HG03159 (cell line): Measurements from ENCODE around the gene PITPNM3.
"Not testable (repeated sequence)": the region's sequence is repeated elsewhere in the genome, so short reads cannot be mapped to it uniquely, and the experiment has no call there.

Source experiments
- ATAC-seq: cut with Tn5 transposase; IDR thresholded peaks from one replicate; pipeline ENCODE4 v1.9.1; 2021; ENCODE audit warnings: mild to moderate bottlenecking, moderate library complexity; ENCODE audit not compliant: unreplicated experiment

Gene PITPNM3

DNA sequence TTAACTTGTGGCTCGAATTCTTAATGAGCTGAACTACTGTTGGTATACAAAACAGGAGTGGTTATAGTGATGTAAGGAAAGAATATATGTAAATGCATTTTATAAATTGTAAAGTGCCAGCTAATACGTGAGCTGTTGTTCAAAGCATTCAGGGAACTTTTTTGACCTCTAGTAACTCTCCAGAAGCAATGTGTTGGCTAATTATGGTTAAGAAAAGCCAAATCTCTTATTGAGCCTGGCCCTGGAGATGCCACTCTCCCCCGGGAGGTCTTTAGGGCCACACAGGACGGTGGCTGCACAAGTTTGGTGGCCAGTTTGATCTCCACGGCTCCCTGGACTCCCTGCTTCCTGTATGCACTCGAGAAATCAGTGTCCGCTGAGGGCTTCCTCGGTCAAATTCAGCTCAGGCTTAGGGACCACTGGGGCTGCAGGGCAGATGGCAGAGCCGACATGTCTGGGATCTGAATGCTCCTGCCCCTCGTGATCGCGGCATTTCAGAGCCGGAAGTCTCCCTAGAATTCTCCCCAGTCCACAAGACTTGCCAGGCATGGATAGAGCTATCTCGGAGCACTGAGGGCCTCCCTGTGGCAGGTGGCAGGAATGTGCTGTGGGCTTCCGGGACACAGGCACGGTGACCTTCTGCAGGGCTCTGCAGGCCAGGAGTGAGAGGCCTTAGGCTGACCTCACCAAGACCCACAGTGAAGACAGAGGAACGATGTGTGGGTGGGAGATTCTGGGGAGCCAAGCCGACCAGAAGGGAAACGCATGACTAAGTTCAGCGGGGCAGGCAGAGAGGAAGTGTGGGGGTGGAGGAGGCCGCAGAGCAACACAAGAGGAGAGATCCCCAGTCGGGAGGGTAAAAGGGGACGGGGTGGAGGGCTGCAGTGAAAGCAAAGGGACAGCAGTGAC is 18.6 kb upstream of the PITPNM3 start:
- ATAC-seq: no peak

DNA sequence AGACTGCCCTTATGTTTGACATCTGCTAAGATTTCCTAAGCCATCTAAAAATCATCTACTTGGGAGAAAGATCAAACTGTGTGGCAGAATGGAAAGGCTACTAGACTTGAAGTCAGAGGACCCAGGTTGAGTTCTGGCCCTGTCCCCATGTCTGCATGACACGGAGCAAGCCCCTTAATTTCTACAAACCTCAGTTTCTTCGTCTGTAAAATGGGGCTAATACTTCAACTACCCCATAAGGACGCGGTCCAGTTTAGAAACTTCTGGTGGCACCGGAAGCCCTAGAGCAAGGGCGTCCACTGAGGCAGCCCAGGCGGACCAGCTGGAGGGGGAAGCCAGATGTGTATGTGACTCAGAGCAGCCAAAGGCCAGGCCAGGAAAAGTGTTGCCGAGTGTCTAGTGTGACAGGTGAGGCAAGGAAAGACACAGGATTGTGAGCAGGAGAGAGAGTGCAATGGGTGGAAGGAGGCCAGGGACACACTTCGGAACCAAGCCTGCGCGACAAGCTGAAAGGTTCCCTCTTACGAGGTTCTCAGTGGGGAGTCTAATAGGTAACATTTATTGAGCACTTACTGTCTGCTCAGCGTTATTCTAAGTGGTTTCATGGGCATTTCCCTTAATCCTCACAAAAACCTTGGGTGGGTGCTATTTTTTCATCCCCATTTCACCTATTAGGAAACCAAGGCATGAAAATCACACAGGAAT is 17.8 kb upstream of the PITPNM3 start:
- ATAC-seq: no peak

- not testable (repeated sequence) for ATAC-seq
Measured at GRCh38 chr17:6573495-6573894, 17.1 kb upstream of the PITPNM3 start.

DNA sequence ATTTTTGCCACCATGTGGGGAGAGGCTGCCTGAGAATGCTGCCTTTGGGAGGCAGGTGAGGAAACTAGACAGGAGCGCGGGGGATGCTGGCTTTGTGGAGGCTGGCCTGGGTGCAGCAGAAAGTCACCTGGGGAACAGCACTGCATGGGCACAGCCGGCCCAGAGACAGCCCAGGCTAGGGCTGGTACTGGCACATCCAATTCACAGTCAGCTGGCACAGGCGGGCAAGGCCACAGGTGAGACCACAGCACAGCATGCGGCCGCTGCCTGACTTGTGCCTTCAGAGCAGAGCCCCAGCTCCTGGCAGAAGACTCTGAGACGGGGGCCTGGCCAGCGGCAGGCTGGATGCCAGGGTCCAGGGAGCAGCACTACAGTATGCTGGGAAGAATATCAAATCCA is 16.6 kb upstream of the PITPNM3 start:
- no peak for ATAC-seq

DNA sequence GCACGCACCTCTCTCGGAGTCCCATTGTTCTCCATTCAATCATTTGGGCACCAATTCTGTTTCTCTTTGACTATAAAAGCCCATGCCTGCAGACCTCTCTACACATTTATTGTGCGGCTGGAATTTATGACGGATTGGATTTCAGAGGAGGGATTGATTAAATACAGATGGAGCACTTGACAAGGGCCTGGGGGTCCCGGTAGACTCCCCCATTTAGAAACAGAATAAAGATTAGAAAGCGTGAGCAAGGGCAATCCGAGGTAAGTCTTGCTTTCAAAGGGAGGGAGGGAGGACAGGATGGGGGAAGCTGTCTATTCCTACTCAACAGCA is 15.1 kb upstream of the PITPNM3 start:
- no peak for ATAC-seq

DNA sequence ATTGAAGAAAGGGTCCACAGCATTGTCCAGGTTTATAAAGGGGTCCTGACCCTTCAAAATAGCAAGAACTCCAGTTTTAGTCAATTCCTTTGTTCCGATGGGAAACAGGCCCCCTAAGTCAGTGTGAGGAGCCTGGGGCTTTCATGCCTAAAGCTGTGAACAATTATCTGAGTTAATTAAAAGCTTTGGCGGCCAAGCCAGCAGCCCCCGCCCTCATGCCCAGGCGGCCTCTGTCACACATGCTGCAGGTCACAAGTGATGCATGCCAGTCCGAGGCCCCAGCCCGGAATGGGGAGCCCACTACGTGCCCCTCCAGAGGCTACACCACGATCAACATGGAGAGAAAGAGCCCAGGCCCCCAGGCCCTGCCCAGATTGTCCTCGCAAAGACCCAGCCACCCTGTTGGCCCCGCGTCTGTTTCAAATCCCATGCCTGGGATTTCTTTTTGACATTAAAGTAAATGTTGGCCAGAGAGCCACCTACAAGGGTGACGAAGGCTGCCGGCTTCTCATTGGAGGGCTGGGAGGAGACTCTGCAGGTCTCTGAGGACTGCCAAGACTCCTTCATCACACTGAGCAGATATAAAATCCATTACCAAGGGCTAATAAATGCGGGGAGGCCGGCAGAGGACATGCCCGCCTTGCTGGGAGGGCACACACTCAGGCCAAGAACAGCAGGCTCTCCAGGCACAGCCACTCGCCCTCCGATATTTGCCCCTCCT is 14.5 kb upstream of the PITPNM3 start:
- no peak for ATAC-seq

DNA sequence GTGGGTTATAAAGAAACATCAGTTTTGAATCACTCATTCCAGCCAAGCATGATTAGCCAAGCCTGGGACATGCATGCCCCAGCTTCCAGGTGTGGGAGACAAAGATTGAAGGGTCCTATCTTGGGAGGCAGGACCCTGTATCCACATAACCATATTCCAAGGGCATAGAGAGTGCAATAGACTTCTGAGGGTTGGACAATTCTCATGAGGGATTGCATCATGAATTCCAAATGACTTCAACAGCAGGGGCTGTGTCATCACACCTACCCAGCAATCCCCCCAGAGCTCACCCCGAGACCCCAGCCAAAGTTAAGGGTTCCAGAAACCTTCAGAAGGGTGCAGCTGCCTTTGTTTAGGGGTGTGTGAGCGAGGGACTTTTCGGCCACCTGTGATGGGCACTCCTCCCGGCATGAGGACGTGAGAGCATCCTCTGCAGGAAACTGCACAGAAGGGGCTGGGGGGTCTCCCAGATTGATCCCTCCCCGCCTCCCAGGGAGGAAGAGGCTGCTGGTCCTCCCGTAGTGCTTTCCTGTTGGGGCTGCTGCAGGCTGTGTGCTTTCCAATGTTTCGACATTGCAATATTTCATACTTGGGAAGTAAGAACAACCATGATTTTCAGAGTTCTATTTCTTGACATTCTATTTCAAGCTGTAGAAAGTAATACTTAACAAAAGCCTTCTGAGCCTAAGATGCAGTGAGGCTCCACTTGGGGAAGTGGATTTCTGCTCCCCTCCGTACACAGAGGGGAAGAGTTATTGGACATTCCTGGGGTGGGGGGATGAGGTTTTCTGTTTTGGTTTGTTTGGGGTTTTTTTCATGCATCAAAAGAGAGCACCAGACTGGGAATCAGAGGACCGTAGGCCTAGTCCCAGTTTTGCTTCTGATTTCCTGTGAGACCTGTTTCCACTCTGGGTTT is 13.3 kb upstream of the PITPNM3 start:
- ATAC-seq: no peak

GRCh38 chr17:6568184-6568758 is 11.9 kb upstream of the PITPNM3 start:
- ATAC-seq: no peak

DNA sequence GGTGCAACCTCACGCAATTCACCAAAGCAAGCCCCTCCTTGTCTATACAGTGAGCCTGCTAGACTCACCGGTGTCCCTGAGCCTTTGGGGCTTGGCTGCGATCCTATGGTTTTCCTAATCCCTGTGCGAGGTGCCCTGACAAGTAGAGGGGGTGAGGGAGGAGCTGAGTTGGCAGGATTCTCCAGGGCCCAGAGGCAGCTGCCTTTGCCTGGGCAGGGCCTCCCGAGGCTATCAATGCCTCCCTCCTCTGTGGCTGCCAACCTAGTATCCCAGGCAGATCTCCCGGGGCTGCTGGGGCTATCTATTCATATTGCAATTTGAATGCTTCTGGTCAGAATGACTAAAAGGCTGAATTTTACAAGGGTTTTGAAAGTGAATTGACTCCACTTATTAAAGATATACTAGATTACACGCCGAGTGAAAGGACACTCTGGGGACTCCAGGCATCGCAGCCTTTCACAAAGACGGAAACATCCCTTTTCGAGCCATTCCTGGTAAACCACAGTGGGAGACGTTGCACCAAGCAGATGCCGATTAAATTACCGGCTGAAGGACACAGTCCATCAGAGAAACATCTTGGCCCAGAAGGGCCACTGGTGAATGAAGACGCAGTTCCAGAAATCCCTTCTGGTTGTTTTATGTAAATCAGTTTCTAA is 11.3 kb upstream of the PITPNM3 start:
- ATAC-seq: no peak

DNA sequence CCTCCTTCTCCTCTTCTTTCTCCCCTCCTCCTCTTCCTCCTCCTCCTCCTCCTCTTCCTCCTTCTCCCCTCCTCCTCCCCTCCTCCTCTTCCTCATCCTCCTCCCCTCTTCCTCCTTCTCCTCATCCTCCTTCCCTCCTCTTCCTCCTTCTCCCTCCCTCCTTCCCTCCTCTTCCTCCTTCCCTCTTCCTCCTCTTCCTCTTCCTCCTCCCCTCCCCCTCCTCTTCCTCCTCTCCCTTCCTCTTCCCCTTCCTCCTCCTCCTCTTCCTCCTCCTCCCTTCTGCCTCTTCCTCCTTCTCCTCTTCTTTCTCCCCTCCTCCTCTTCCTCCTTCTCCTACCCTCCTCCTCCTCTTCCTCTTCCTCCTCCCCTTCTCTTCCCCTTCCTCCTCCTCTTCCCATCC is 5.1 kb upstream of the PITPNM3 start:
- no peak for ATAC-seq

DNA sequence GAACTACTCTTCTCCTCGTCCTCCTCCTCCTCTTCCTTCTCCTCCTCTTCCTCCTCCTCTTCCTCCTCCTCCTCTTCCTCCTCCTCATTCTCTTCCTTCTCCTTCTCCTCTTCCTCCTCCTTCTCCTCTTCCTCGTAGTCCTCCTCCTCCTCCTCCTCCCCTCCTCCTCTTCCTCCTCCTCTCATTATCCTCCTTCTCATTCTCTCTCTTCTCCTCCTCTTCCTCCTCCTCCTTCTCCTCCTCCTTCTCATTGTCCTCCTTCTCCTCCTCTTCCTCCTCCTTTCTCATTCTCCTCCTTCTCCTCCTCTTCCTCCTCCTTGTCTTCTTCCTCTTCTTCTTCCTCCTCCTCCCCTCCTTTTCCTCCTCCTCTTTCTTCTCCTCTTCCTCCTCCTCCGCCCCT is 4.1 kb upstream of the PITPNM3 start:
- ATAC-seq: no peak

DNA sequence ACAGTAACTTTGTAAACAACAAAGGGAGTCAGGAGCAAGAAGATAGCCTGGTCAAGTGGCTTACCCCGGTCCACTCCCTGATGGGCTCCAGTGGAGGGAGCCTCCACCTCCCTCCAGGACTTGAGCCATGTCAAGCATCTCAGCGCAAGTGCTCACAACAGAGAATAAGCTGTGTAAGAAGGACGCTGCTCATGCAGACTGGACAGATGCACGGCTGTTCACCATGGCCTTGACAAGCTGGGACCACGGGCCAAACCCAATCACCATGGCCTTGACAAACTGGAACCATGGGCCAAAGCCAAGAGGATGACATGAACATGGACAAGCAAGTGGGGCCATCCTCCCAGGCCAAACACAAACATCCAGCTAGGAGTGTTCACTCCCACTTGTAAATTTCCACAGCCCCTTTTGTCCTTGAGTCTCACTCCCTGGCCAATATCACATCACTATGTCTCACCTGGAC is 3.4 kb upstream of the PITPNM3 start:
- no peak for ATAC-seq

- ATAC-seq: no peak
Measured at GRCh38 chr17:6558932-6559752, 2.8 kb upstream of the PITPNM3 start.

DNA sequence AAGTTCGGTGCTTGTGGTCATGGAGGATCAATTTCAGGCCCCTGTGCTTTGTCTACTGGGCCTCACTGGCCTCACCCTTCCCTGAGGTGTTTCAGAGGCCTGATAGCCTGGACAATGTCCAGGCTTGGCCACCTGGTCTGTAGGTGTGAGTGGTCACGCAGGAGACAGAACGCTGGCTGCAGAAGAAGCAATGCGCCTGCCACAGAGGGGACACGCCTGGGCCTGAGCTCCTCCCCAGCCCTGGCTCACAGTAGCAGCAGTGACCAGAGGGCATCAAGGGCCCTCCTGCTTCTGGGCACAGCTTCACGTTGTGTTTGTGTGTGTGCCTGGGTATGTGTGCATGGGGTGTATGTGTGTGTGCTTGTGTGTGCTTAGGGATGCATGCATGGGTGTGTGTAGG is 1.9 kb upstream of the PITPNM3 start:
- ATAC-seq: no peak

- ATAC-seq: no peak
Measured at GRCh38 chr17:6557040-6557438, 684 bp upstream of the PITPNM3 start.

- ATAC-seq: no peak
Measured at GRCh38 chr17:6555331-6556120, 829 bp downstream of the PITPNM3 start.

DNA sequence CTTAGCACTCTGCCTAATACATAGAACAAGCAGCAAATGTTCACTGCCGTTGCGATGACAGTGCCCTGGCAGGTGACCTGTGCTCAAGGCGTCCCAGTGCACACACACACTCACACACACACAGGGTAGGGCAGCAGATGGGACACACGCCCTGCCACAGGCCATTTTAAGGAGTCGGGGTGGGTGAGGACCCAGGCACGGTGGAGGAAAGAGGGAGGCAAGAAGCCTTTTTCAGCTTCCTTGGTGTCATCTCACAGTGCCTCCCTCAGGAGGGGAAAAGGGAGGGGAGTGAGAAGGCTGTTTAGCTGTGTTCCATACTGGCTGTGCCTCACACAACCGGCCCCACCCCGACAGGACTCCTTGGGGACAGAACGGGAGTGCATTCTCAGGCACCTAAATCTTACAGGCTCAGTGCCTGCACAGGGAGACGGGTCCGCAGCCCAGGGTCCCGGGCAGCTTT is 1.5 kb downstream of the PITPNM3 start:
- no peak for ATAC-seq

DNA sequence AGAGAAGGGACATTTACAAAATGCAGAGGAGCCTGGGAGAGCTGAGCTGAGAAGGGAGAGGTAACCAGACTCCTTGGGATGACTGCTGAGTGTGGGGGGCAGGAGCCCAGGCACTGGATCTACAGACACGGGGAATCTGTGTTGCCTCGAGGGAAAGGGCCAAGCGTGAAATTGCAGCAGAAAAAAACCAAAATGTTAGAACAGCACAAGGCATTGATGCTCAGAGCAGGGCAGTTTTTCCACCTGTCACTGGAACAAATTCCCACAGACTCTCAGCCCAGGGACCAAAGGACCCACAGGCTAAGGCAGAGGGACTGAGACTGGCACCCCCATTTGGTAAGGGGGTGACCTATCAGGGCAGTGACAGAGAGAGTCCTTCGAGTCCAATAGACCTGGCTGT is 2.0 kb downstream of the PITPNM3 start:
- ATAC-seq: no peak
